ENCODE results near the gene CELF4.

Gene CELF4

GRCh38 chr18:37574113-37574512 is 8.5 kb upstream of the CELF4 start:
- H3K4me3 ChIP-seq (ENCODE audit: low read depth, low read length), result no peak overlapping the region

GRCh38 chr18:37572736-37573135 is 7.1 kb upstream of the CELF4 start:
- no peak overlapping the region for H3K4me3 ChIP-seq (ENCODE audit: low read depth, low read length)

GRCh38 chr18:37571266-37571665 is 5.7 kb upstream of the CELF4 start:
- H3K4me3 ChIP-seq (ENCODE audit: low read depth, low read length), result no peak overlapping the region

GRCh38 chr18:37570336-37570930 is 4.8 kb upstream of the CELF4 start:
- H3K4me3 ChIP-seq (ENCODE audit: low read depth, low read length), result no peak overlapping the region

- no peak overlapping the region for H3K4me3 ChIP-seq (ENCODE audit: low read depth, low read length)
Observed at GRCh38 chr18:37568671-37569070, 3.1 kb upstream of the CELF4 start.

GRCh38 chr18:37567994-37568359 is 2.4 kb upstream of the CELF4 start:
- no peak overlapping the region for H3K4me3 ChIP-seq (ENCODE audit: low read depth, low read length)

- peak overlapping the region; percentile 29 for H3K4me3 ChIP-seq (ENCODE audit: low read depth, low read length)
Observed at GRCh38 chr18:37567061-37567993, 1.7 kb upstream of the CELF4 start.

- peak overlapping the region; percentile 36 for H3K4me3 ChIP-seq (ENCODE audit: low read depth, low read length)
Observed at GRCh38 chr18:37566479-37567060, 972 bp upstream of the CELF4 start.

GRCh38 chr18:37565977-37566478 is 430 bp upstream of the CELF4 start:
- peak overlapping the region; percentile 84 for H3K4me3 ChIP-seq (ENCODE audit: low read depth, low read length)

- peak overlapping the region; percentile 84 for H3K4me3 ChIP-seq (ENCODE audit: low read depth, low read length)
Observed at GRCh38 chr18:37564711-37565100, 892 bp downstream of the CELF4 start.

GRCh38 chr18:37563931-37564392 is 1.6 kb downstream of the CELF4 start:
- H3K4me3 ChIP-seq (ENCODE audit: low read depth, low read length), result no peak overlapping the region

- no peak overlapping the region for H3K4me3 ChIP-seq (ENCODE audit: low read depth, low read length)
Observed at GRCh38 chr18:37561986-37562385, 3.6 kb downstream of the CELF4 start.

GRCh38 chr18:37560003-37560402 is 5.6 kb downstream of the CELF4 start:
- no peak overlapping the region for H3K4me3 ChIP-seq (ENCODE audit: low read depth, low read length)

GRCh38 chr18:37559194-37559593 is 6.4 kb downstream of the CELF4 start:
- H3K4me3 ChIP-seq (ENCODE audit: low read depth, low read length), result no peak overlapping the region

GRCh38 chr18:37554399-37554787 is 11.2 kb downstream of the CELF4 start:
- no peak overlapping the region for H3K4me3 ChIP-seq (ENCODE audit: low read depth, low read length)

- no peak overlapping the region for H3K4me3 ChIP-seq (ENCODE audit: low read depth, low read length)
Observed at GRCh38 chr18:37553633-37554398, 11.8 kb downstream of the CELF4 start.

GRCh38 chr18:37552286-37552685 is 13.3 kb downstream of the CELF4 start:
- H3K4me3 ChIP-seq (ENCODE audit: low read depth, low read length), result no peak overlapping the region

GRCh38 chr18:37551846-37552245 is 13.8 kb downstream of the CELF4 start:
- H3K4me3 ChIP-seq (ENCODE audit: low read depth, low read length), result no peak overlapping the region

- no peak overlapping the region for H3K4me3 ChIP-seq (ENCODE audit: low read depth, low read length)
Observed at GRCh38 chr18:37551249-37551648, 14.3 kb downstream of the CELF4 start.

GRCh38 chr18:37550118-37550875 is 15.3 kb downstream of the CELF4 start:
- no peak overlapping the region for H3K4me3 ChIP-seq (ENCODE audit: low read depth, low read length)

All from iPS-11a (cell line).